K562 (cell line): ENCODE measurements around the gene DIP2C. TPM values are rescaled to one million over a fixed set of nuclear protein-coding genes. Genes with fewer than 3 reads are reported as not detected.

ENCODE experiments used
- ATAC-seq: fragments of 200-7000 bp; cut with Tn5 transposase; 3 replicates; pipeline ENCODE4 v1.9.1; 2020; ENCODE audit warnings: moderate library complexity
- BruUV-seq: library from RNA; stranded (reverse); fragments of 400-500 nt; replicated peaks from 2 replicates; lab custom pipeline; 2021; lab: Mats Ljungman, UMichigan
- CTCF ChIA-PET: fragments of 300-600 bp; formaldehyde crosslinking; extraction: SDS; loops from one replicate; lab custom pipeline; 2021; ENCODE audit warnings: low intra/inter-chr PET ratio; lab: Yijun Ruan, JAX
- POLR2A ChIA-PET: fragments of 300-600, 350-650 bp; sonication (Branson Sonifier 250); formaldehyde crosslinking; extraction: SDS; loops from one replicate; lab custom pipeline; 2021; ENCODE audit warnings: antibody characterized with exemption, inconsistent platforms; lab: Yijun Ruan, JAX
- DNase-seq, 4 experiments: peaks; one replicate each; pipeline versions ENCODE4 v3.0.0 to v3.0.0-alpha.2; 2011 to 2018; ENCODE audit warnings: low spot score in 3 of 4, mixed read lengths in 3 of 4; ENCODE audit errors: extremely low read depth in 1 of 4
- FAIRE-seq: peaks from 2 replicates; lab custom pipeline; 2011; peaks lifted over from hg19 to GRCh38; lab: Jason Lieb, UNC
- H2AFZ ChIP-seq: 2 replicates; pipeline ENCODE4 v1.6.0; 2011; ENCODE audit warnings: low read depth, low read length, control low read depth, inconsistent platforms
- H3K27ac ChIP-seq: fragments of 200-600 bp; 3 replicates; pipeline ENCODE4 v1.8.0; 2011; ENCODE audit warnings: low read depth, mild to moderate bottlenecking, control low read depth, inconsistent platforms, low read length, moderate library complexity, mixed read lengths; ENCODE audit errors: extremely low read depth
- H3K27me3 ChIP-seq, 2 experiments: fragments of 300-600 bp in 1 of 2; 2 replicates in 1 of 2; 3 replicates in 1 of 2; pipeline versions ENCODE4 v1.6.0 to v1.8.0; 2011; ENCODE audit warnings: inconsistent platforms in 2 of 2, low read length in 2 of 2, mild to moderate bottlenecking in 1 of 2, mixed read lengths in 1 of 2, moderate library complexity in 1 of 2; ENCODE audit not compliant: control insufficient read depth in 2 of 2, insufficient read depth in 2 of 2
- H3K36me3 ChIP-seq: fragments of 300-600 bp; 3 replicates; pipeline ENCODE4 v1.8.0; 2011; ENCODE audit warnings: mild to moderate bottlenecking, low read length, inconsistent platforms; ENCODE audit not compliant: control insufficient read depth, insufficient read depth
- H3K4me1 ChIP-seq, 2 experiments: fragments of 200-600 bp in 1 of 2; replicated peaks in 1 of 2; 2 replicates in 1 of 2; 3 replicates in 1 of 2; pipeline versions ENCODE4 v1.5.1 to v1.8.0; 2011; ENCODE audit warnings: inconsistent platforms in 2 of 2, low read length in 2 of 2, mild to moderate bottlenecking in 1 of 2, mixed read lengths in 1 of 2, moderate library complexity in 1 of 2; ENCODE audit not compliant: control insufficient read depth in 2 of 2, insufficient read depth in 2 of 2
- H3K4me2 ChIP-seq: 2 replicates; pipeline ENCODE4 v1.6.1; 2011; ENCODE audit warnings: low read length, control low read depth, inconsistent platforms, mixed read lengths; ENCODE audit not compliant: insufficient read depth
- H3K4me3 ChIP-seq: fragments of 200-600 bp; sonication (generic), shearing (Covaris generic); 2 replicates; pipeline ENCODE4 v1.5.1; 2016; ENCODE audit warnings: control low read depth, inconsistent platforms
- H3K79me2 ChIP-seq: fragments of 200-600 bp; 3 replicates; pipeline ENCODE4 v1.8.0; 2011; ENCODE audit warnings: low read length, inconsistent platforms; ENCODE audit not compliant: control insufficient read depth, insufficient read depth
- H3K9ac ChIP-seq, 2 experiments: 2 replicates each; pipeline versions ENCODE4 v1.6.0 to v1.6.1; 2011; ENCODE audit warnings: low read depth in 2 of 2, low read length in 2 of 2, control low read depth in 1 of 2, inconsistent platforms in 1 of 2, mild to moderate bottlenecking in 1 of 2, mixed read lengths in 1 of 2; ENCODE audit not compliant: insufficient read depth in 1 of 2
- H3K9me1 ChIP-seq: one replicate; pipeline ENCODE4 v1.6.0; 2011; ENCODE audit warnings: inconsistent platforms, mild to moderate bottlenecking, low read length, moderate library complexity; ENCODE audit not compliant: control insufficient read depth, insufficient read depth
- H3K9me3 ChIP-seq: replicated peaks from 2 replicates; pipeline ENCODE4 v1.5.1; 2011; ENCODE audit warnings: low read depth, low read length, inconsistent platforms; ENCODE audit not compliant: control insufficient read depth, insufficient read depth
- H4K20me1 ChIP-seq: replicated peaks from 2 replicates; pipeline ENCODE4 v1.6.1; 2011; ENCODE audit warnings: low read length, inconsistent platforms, mixed read lengths; ENCODE audit not compliant: control insufficient read depth, insufficient read depth
- PCBP1 ChIP-seq: fragments of 200-400 bp; formaldehyde crosslinking; IDR thresholded peaks from 2 replicates; pipeline ENCODE4 v1.6.1; 2018; ENCODE audit warnings: mild to moderate bottlenecking, low read depth, low read length; ENCODE audit not compliant: poor library complexity, severe bottlenecking
- RAD51 ChIP-seq: fragments of 450-650 bp; IDR thresholded peaks from 2 replicates; pipeline ENCODE4 v1.7.1; 2016; ENCODE audit warnings: low read depth, mild to moderate bottlenecking, borderline replicate concordance
- TSC22D4 ChIP-seq: fragments of 450-650 bp; IDR thresholded peaks from 2 replicates; pipeline ENCODE4 v1.6.1; 2016; ENCODE audit warnings: missing genetic modification characterization, missing biosample characterization, control low read depth
- YBX1 ChIP-seq: fragments of 450-650 bp; IDR thresholded peaks from 2 replicates; pipeline ENCODE4 v1.7.1; 2016; ENCODE audit warnings: mild to moderate bottlenecking
- WGBS: fragments of 100-300 bp; shearing (Covaris generic); methylation state at CpG from one replicate; pipeline ENCODE4 v1.1.6; 2016; ENCODE audit warnings: low coverage, mixed read lengths; ENCODE audit not compliant: insufficient coverage; ENCODE audit errors: missing lambda C conversion rate; 5-methylcytosine and 5-hydroxymethylcytosine counted together
- in situ Hi-C: fragments of 300-500 bp; cut with MboI; formaldehyde crosslinking; loops from 4 replicates; pipeline ENCODE4 v1.15.0; 2018; ENCODE audit warnings: inconsistent platforms, mixed read lengths
- intact Hi-C: fragments of 100-400 bp; cut with micrococcal nuclease; formaldehyde crosslinking; loops from 2 replicates; pipeline ENCODE4 v1.14.2; 2022
- polyA plus RNA-seq, 8 experiments: library from polyadenylated mRNA; depleted of rRNA in 4 of 8; stranded (reverse) in 5 of 8; unstranded in 3 of 8; fragments of >200 nt; fragmentation: Nextera tagmentation in 2 of 8; fragmentation: Illumina TruSeq in 1 of 8; extraction: Ambion mirVana in 2 of 8; extraction: Trizol in 1 of 8; gene quantifications; 2 replicates each; pipeline versions ENCODE4 v1.2.1 to v1.2.3, GENCODE V29; 2011 to 2014; ENCODE audit warnings: inconsistent platforms in 1 of 8, missing spikeins in 1 of 8
- total RNA-seq, 7 experiments: library from RNA; depleted of rRNA in 6 of 7; stranded (reverse); fragments of >200 nt in 6 of 7; fragmentation: Illumina TruSeq in 2 of 7; extraction: Trizol in 2 of 7; gene quantifications; 2 replicates each; pipeline versions ENCODE4 v1.2.1 to v1.2.3, GENCODE V29; 2011 to 2021; ENCODE audit warnings: low replicate concordance in 1 of 7
- TF ChIP-seq, protein P1 (sequence below): fragments of 250-450 bp; sonication (Bioruptor Pico); IDR thresholded peaks from 2 replicates; pipeline ENCODE4 v1.8.0; 2022; ENCODE audit warnings: moderate library complexity, mild to moderate bottlenecking, inconsistent platforms
- TF ChIP-seq, protein P2 (sequence below): fragments of 250-450 bp; sonication (Bioruptor Pico); IDR thresholded peaks from 2 replicates; pipeline ENCODE4 v1.4.0; 2020; ENCODE audit warnings: mild to moderate bottlenecking, moderate library complexity, borderline replicate concordance
- TF ChIP-seq, protein P3 (sequence below): IDR thresholded peaks from 2 replicates; pipeline ENCODE4 v1.6.1; 2016; ENCODE audit warnings: missing genetic modification characterization, missing compliant biosample characterization

DIP2C gene
- total and polyA plus RNA-seq, 9 of the 15 experiments (the other 6 are each of a cell fraction or from before 2014, with no cell fraction given) = 0.01 TPM; not detected in 8

DNA sequence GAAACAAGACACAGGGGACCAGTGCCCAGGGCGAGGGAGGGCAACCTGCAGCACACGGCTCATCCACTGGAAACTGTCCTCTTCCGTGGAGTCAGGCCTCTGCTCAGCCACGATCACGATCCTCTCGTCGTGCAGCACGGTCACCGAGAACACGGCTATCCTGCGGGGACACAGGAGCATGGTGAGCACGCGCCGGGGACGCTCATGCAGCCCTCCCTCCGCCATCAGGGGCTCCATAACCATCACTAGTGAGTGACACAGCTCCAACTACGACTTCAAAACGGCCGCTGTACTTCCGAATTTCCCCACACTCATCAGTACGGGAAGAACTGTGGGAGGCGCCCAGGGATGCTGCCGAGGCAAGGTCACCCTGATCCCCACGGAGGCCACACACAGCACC is 326.3 kb downstream of the DIP2C start:
- no peak for FAIRE-seq
- 0% methylated on average over 24 of the region's 24 CpGs for WGBS
- in situ Hi-C loops = no loop called here

More for the DNA sequence above, 326.3 kb downstream of the DIP2C start:
- peaks cover 0 to 2% of the 10 kb centered on the region in 2 experiments; a peak in 1 of 5 replicates for H3K4me1 ChIP-seq
- BruUV-seq = no TSS peak
- POLR2A ChIA-PET = no interaction called here
- H3K4me3 ChIP-seq = no peak overlapping the region
- H3K27me3 ChIP-seq = peaks cover 54 to 88% of the 10 kb centered on the region in 2 experiments
- no peak for DNase-seq
- H3K9ac ChIP-seq = no peak overlapping the region
- no peak overlapping the region for H3K27ac ChIP-seq
- H3K4me2 ChIP-seq = no peak overlapping the region
- TF ChIP-seq TSC22D4 (tag) = no peak
- TF ChIP-seq, protein P1, sequence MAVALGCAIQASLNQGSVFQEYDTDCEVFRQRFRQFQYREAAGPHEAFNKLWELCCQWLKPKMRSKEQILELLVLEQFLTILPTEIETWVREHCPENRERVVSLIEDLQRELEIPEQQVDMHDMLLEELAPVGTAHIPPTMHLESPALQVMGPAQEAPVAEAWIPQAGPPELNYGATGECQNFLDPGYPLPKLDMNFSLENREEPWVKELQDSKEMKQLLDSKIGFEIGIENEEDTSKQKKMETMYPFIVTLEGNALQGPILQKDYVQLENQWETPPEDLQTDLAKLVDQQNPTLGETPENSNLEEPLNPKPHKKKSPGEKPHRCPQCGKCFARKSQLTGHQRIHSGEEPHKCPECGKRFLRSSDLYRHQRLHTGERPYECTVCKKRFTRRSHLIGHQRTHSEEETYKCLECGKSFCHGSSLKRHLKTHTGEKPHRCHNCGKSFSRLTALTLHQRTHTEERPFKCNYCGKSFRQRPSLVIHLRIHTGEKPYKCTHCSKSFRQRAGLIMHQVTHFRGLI (CRISPR knock-in tag) = no peak
- no peak for TF ChIP-seq YBX1
- no peak for TF ChIP-seq PCBP1
- TF ChIP-seq, protein P2, sequence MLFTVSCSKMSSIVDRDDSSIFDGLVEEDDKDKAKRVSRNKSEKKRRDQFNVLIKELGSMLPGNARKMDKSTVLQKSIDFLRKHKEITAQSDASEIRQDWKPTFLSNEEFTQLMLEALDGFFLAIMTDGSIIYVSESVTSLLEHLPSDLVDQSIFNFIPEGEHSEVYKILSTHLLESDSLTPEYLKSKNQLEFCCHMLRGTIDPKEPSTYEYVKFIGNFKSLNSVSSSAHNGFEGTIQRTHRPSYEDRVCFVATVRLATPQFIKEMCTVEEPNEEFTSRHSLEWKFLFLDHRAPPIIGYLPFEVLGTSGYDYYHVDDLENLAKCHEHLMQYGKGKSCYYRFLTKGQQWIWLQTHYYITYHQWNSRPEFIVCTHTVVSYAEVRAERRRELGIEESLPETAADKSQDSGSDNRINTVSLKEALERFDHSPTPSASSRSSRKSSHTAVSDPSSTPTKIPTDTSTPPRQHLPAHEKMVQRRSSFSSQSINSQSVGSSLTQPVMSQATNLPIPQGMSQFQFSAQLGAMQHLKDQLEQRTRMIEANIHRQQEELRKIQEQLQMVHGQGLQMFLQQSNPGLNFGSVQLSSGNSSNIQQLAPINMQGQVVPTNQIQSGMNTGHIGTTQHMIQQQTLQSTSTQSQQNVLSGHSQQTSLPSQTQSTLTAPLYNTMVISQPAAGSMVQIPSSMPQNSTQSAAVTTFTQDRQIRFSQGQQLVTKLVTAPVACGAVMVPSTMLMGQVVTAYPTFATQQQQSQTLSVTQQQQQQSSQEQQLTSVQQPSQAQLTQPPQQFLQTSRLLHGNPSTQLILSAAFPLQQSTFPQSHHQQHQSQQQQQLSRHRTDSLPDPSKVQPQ (CRISPR knock-in tag) = no peak
- TF ChIP-seq RAD51 = no peak
- TF ChIP-seq, protein P3, sequence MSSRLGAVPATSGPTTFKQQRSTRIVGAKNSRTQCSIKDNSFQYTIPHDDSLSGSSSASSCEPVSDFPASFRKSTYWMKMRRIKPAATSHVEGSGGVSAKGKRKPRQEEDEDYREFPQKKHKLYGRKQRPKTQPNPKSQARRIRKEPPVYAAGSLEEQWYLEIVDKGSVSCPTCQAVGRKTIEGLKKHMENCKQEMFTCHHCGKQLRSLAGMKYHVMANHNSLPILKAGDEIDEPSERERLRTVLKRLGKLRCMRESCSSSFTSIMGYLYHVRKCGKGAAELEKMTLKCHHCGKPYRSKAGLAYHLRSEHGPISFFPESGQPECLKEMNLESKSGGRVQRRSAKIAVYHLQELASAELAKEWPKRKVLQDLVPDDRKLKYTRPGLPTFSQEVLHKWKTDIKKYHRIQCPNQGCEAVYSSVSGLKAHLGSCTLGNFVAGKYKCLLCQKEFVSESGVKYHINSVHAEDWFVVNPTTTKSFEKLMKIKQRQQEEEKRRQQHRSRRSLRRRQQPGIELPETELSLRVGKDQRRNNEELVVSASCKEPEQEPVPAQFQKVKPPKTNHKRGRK (tag) = no peak
- TF ChIP-seq, all 486 proteins: peak for 0
- intact Hi-C loops = no loop called here
- CTCF ChIA-PET = no interaction called here
- no peaks in the 10 kb centered on the region for H3K9me3 ChIP-seq
- H4K20me1 ChIP-seq = peaks cover 5% of the 10 kb centered on the region; the same call in 1 of the 2 replicates
- H3K36me3 ChIP-seq = no peaks in the 10 kb centered on the region
- H2AFZ ChIP-seq = no peak overlapping the region
- no peaks in the 10 kb centered on the region for H3K79me2 ChIP-seq
- no peak for ATAC-seq
- no peaks in the 10 kb centered on the region for H3K9me1 ChIP-seq
